AG09319 (cell line): ENCODE data around the gene ANKRD55.
A peak's percentile ranks its signal among the peaks of the same experiment; 100 is the strongest.

ENCODE experiments used
- DNase-seq: peaks from one replicate; pipeline ENCODE4 v3.0.0-alpha.2; 2010; ENCODE audit warnings: low read depth; ENCODE audit errors: extremely low read depth
- CTCF ChIP-seq: IDR thresholded peaks from 2 replicates; pipeline ENCODE4 v1.5.1; 2011; ENCODE audit warnings: low read depth, mild to moderate bottlenecking, inconsistent platforms, low read length, moderate library complexity

The ANKRD55 gene

GRCh38 chr5:56233230-56233629 lies at the start of gene ANKRD55:
Gene ANKRD55 (minus strand): TSS chr5:56233330. CDS start chr5:56232913, 417 bp downstream.
- no peak for TF ChIP-seq CTCF
- DNase-seq, result no peak

- DNase-seq, result no peak
- no peak for TF ChIP-seq CTCF
Measured at GRCh38 chr5:56282216-56282615, 49.1 kb upstream of the ANKRD55 start.

- no peak for DNase-seq
- no peak for TF ChIP-seq CTCF
Measured at GRCh38 chr5:56281489-56282165, 48.5 kb upstream of the ANKRD55 start.

- no peak for TF ChIP-seq CTCF
- peak; percentile 12 for DNase-seq
Measured at GRCh38 chr5:56279979-56280378, 46.8 kb upstream of the ANKRD55 start.

GRCh38 chr5:56279291-56279690 lies 46.2 kb upstream of the ANKRD55 start:
- no peak for TF ChIP-seq CTCF
- no peak for DNase-seq

- no peak for DNase-seq
- no peak for TF ChIP-seq CTCF
Measured at GRCh38 chr5:56278335-56278753, 45.2 kb upstream of the ANKRD55 start.

- TF ChIP-seq CTCF, result no peak
- DNase-seq, result no peak
Measured at GRCh38 chr5:56277573-56277972, 44.4 kb upstream of the ANKRD55 start.
